ENCODE measurements around the gene RHO.

GRCh38 chr3:129514110-129514509 lies 14.3 kb upstream of the RHO start:
- TF ChIP-seq GATA2 (IDR thresholded peaks at IDR 0.05; ENCODE audit: low read depth, low read length): no peak
- TF ChIP-seq GATA3 (IDR thresholded peaks at IDR 0.05; ENCODE audit: low read depth, low read length): no peak
